GM19351 (cell line): ENCODE data around the gene SLC2A6.

Experiments
- ATAC-seq: cut with Tn5 transposase; IDR thresholded peaks from one replicate; pipeline ENCODE4 v1.9.1; 2021; ENCODE audit warnings: mild to moderate bottlenecking, moderate library complexity; ENCODE audit not compliant: unreplicated experiment

Gene SLC2A6

GRCh38 chr9:133496861-133497842 is 18.3 kb upstream of the SLC2A6 start:
- no peak for ATAC-seq

GRCh38 chr9:133495327-133496293 is 16.7 kb upstream of the SLC2A6 start:
- ATAC-seq, result no peak

- ATAC-seq, result no peak
Observed at GRCh38 chr9:133494636-133495326, 15.9 kb upstream of the SLC2A6 start.

GRCh38 chr9:133493845-133494540 is 15.1 kb upstream of the SLC2A6 start:
- ATAC-seq, result no peak

GRCh38 chr9:133493428-133493827 is 14.5 kb upstream of the SLC2A6 start:
- ATAC-seq, result no peak

- ATAC-seq, result no peak
Observed at GRCh38 chr9:133492061-133493021, 13.4 kb upstream of the SLC2A6 start.

- no peak for ATAC-seq
Observed at GRCh38 chr9:133491656-133491925, 12.7 kb upstream of the SLC2A6 start.

- ATAC-seq, result no peak
Observed at GRCh38 chr9:133490865-133491655, 12.2 kb upstream of the SLC2A6 start.

GRCh38 chr9:133490201-133490681 is 11.3 kb upstream of the SLC2A6 start:
- ATAC-seq, result no peak

GRCh38 chr9:133489253-133490190 is 10.6 kb upstream of the SLC2A6 start:
- ATAC-seq, result no peak

GRCh38 chr9:133488686-133489252 is 9.9 kb upstream of the SLC2A6 start:
- ATAC-seq, result no peak

- no peak for ATAC-seq
Observed at GRCh38 chr9:133487331-133487725, 8.4 kb upstream of the SLC2A6 start.

GRCh38 chr9:133485531-133486260 is 6.8 kb upstream of the SLC2A6 start:
- ATAC-seq, result no peak

GRCh38 chr9:133484671-133485437 is 6.0 kb upstream of the SLC2A6 start:
- no peak for ATAC-seq

- ATAC-seq, result no peak
Observed at GRCh38 chr9:133483611-133484010, 4.7 kb upstream of the SLC2A6 start.
